ENCODE data around the gene BHLHE23.

DNA sequence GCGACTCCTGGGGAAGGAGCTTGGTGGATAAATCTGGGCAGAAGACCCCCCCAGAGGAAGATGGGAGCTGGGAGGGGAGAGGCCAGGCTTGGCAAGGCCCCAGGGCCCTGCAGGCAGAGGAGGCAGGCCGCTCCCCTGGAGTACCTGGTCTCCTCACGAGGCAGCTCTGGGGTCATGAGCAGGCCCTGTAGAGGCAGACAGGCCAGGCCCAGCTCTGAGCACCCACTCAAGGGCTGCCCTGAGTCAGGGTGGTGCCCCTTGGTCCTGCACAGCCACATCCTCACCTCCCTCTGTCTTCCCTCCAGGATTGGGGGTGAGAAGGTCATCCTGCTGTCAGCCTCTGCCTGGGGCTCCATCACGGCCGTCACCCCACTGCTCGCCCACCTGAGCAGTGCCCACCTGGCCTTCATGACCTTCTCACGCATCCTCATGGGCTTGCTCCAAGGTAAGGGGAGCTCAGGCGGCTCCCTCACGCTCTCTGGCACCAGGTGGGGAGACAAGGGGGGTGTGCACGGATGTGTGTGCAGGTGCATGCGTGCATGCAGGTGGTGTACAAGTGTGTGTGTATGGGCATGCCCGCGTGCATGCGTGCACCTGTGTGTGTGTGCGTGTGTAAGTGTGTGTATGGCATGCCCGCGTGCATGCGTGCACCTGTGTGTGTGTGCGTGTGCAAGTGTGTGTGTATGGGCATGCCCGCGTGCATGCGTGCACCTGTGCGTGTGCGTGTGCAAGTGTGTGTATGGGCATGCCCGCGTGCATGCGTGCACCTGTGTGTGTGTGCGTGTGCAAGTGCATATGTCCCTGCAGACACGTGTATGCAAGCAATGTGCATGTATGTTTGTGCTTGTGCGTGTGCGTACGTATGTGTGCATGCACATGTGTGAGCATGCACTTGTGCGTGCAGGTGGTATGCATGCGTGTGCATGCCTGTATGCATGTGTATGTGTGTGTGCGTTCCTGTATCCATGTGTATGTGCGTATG, 49.3 kb downstream of the BHLHE23 start:
- TF ChIP-seq POLR2A (IDR thresholded peaks at IDR 0.05) = no peak
- TF ChIP-seq, protein P1, sequence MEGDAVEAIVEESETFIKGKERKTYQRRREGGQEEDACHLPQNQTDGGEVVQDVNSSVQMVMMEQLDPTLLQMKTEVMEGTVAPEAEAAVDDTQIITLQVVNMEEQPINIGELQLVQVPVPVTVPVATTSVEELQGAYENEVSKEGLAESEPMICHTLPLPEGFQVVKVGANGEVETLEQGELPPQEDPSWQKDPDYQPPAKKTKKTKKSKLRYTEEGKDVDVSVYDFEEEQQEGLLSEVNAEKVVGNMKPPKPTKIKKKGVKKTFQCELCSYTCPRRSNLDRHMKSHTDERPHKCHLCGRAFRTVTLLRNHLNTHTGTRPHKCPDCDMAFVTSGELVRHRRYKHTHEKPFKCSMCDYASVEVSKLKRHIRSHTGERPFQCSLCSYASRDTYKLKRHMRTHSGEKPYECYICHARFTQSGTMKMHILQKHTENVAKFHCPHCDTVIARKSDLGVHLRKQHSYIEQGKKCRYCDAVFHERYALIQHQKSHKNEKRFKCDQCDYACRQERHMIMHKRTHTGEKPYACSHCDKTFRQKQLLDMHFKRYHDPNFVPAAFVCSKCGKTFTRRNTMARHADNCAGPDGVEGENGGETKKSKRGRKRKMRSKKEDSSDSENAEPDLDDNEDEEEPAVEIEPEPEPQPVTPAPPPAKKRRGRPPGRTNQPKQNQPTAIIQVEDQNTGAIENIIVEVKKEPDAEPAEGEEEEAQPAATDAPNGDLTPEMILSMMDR (IDR thresholded peaks at IDR 0.05) = no peak
